ENCODE measurements around the gene SYNC. TPM values are rescaled to one million over a fixed set of nuclear protein-coding genes. Genes with fewer than 3 reads are reported as not detected.
"Not testable (repeated sequence)": the region's sequence is repeated elsewhere in the genome, so short reads cannot be mapped to it uniquely, and the experiment has no call there.

SYNC gene
- total RNA-seq, 1 donor: 141 TPM

DNA sequence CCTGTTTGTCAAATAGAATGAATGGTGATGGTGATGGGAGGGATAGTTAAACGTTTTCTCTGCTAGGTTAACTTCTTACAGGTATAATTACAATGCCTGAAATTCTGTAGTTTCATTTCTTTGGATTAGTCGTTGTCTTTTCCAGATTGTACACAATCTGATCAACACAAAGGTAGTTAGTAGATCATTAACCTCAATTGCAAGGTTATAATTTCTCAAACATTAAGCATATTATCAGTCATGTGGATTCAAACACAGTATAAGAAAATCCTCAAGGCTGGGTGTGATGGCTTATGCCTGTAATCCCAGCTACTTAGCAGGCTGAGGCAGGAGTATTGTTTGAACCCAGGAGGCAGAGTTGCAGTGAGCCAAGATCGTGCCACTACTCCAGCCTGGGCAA is 20.6 kb downstream of the SYNC start:
- DNase-seq (ENCODE audit: low read depth): no peak
- no peak overlapping the region for H3K4me3 ChIP-seq (ENCODE audit: low read depth, low read length)
- TF ChIP-seq, protein P1, sequence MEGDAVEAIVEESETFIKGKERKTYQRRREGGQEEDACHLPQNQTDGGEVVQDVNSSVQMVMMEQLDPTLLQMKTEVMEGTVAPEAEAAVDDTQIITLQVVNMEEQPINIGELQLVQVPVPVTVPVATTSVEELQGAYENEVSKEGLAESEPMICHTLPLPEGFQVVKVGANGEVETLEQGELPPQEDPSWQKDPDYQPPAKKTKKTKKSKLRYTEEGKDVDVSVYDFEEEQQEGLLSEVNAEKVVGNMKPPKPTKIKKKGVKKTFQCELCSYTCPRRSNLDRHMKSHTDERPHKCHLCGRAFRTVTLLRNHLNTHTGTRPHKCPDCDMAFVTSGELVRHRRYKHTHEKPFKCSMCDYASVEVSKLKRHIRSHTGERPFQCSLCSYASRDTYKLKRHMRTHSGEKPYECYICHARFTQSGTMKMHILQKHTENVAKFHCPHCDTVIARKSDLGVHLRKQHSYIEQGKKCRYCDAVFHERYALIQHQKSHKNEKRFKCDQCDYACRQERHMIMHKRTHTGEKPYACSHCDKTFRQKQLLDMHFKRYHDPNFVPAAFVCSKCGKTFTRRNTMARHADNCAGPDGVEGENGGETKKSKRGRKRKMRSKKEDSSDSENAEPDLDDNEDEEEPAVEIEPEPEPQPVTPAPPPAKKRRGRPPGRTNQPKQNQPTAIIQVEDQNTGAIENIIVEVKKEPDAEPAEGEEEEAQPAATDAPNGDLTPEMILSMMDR (IDR thresholded peaks at IDR 0.05; ENCODE audit: insufficient read depth, low read length): no peak

DNA sequence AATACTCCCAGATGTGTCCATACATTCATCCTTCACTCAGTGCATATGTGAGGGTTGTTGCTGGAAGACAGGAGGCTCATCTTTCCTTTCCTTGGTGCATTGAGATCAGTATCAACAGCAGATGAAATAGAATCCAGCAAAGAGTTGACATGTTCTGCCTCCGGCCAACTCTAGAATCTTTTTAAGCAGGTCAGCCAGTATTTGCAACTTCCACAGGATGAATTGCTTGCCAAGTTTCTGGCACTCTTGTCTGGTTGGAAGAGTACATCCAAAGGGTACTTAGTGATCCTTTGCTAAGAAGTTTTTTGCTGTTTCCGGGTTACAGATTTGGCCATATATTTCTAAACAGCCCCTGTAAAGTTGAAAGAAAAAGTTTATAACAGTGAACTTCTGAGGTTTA is 21.1 kb downstream of the SYNC start:
- DNase-seq (ENCODE audit: low read depth): peak; percentile 72
- no peak overlapping the region for H3K4me3 ChIP-seq (ENCODE audit: low read depth, low read length)
- TF ChIP-seq, protein P1 (IDR thresholded peaks at IDR 0.05; ENCODE audit: insufficient read depth, low read length): no peak

DNA sequence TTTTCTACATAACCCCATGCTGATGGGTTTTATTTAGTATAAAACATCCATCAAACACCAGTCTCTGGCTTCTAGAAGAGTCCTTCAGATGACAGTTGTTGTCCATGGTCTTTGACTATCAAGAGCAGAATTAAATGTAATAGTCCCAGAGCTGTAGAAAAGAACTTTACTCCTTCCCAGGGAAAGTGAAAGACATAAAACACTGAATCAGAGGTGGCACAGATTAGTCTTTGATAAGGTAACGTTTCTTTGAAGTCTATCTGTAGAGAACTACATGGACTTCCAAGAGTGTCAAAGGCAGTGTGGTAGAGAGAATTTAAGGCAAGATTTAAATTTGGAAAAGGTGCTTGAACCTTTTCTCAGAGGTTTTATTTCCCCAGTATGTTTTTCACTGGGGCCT is 21.9 kb downstream of the SYNC start:
- DNase-seq (ENCODE audit: low read depth): no peak
- TF ChIP-seq, protein P1 (IDR thresholded peaks at IDR 0.05; ENCODE audit: insufficient read depth, low read length): no peak
- H3K4me3 ChIP-seq (ENCODE audit: low read depth, low read length): no peak overlapping the region

DNA sequence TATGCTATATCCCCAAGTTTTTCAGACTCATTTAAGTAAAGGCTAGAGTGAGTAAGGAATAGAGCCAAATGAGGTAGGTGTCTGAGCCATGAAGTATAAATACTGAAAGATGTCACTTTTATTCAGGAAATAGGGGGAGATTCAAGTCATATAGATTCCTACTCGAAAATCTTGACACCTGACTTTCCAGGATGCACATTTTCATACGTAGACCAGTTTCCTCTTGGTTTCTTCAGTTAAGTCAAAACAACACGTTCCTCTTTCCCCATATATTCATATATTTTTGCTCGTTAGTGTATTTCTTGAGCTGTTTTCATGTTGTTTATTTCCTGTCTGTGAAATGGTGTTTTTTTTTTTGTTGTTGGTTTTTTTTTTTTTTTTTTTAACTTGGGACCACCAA is 22.6 kb downstream of the SYNC start:
- DNase-seq (ENCODE audit: low read depth); H3K4me3 ChIP-seq (ENCODE audit: low read depth, low read length): not testable (repeated sequence)

DNA sequence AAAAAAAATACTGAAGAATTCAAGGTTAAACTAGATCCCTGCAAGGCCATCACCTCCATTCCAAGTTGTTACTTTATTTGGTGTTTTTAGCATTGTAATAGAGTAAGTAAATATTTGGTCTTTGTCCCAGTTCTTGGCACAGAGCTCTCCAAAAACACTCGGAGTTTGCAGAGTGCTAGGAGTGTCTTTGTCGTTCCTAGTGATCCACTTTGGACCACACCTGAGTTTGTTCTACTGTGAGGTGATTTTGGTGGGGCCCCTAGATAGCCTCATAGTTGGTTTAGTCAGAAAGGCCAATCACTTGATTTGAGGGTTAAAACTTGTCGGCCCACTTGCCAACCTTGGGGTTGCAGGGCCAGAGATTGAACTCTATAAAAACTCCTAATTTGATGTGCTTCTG is 25.6 kb downstream of the SYNC start:
- no peak for DNase-seq (ENCODE audit: low read depth)
- no peak overlapping the region for H3K4me3 ChIP-seq (ENCODE audit: low read depth, low read length)
- TF ChIP-seq, protein P1 (IDR thresholded peaks at IDR 0.05; ENCODE audit: insufficient read depth, low read length): no peak

DNA sequence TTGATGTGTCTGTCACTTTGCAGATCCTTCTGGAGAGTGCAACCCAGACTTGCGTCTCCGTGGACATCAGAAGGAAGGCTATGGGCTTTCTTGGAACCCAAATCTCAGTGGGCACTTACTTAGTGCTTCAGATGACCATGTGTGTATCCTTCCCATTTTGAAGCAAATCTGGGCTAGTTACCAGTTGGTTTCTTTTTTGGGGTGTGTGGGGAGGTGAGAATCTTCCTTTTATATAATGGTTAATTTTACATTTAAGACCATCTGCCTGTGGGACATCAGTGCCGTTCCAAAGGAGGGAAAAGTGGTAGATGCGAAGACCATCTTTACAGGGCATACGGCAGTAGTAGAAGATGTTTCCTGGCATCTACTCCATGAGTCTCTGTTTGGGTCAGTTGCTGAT is 33.9 kb downstream of the SYNC start:
- not testable (repeated sequence) for DNase-seq (ENCODE audit: low read depth); H3K4me3 ChIP-seq (ENCODE audit: low read depth, low read length)

DNA sequence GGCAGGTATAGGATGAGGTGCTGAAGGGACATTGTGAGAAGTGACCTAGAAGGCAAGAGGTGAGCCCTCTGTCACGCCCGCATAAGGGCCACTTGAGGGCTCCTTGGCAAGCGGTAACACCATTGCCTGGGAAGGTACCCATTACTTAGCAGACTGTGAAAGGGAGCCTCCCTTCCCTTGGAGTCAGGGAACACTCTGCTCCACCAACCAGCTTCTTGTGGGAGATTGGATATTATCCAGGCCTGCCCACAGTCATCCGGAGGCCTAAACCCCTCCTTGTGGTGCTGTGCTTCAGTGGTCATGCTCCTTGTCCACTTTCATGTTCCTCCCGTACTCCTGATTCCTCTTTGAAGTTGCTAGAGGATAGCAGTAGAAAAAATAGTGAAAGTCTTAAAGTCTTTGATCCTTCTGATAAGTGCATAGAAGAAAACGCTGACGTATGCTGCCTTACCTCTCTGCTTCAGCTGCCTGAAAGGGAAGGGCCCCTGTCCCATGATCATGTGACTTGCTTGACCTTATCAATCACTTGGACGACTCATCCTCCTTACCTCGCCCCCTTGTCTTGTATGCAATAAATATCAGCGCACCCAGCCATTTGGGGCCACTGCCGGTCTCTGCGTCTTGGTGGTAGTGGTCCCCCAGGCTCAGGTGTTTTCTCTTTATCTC is 35.5 kb downstream of the SYNC start:
- H3K4me3 ChIP-seq (ENCODE audit: low read depth, low read length): no peak overlapping the region
- no peak for DNase-seq (ENCODE audit: low read depth)
- TF ChIP-seq, protein P1 (IDR thresholded peaks at IDR 0.05; ENCODE audit: insufficient read depth, low read length): no peak

DNA sequence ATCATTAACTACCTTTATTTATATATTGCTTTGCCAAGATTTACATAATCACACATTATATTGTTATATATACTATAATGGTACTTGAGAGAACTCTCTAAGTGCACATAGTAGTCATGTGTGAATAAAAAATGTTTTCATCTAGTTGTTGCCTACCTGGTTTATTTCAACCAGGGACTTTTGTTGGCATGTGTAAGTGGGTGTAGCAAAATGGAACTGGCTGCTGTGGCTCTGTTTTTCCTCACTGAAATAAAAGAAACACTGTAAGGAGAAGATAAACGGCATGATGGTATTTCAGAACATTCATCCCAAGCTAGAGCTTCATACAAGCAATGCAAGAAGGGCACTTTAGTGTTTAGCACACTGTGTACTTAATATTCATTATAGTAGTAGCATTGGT is 36.7 kb downstream of the SYNC start:
- DNase-seq (ENCODE audit: low read depth): no peak

More for the DNA sequence above, 36.7 kb downstream of the SYNC start:
- TF ChIP-seq, protein P1 (IDR thresholded peaks at IDR 0.05; ENCODE audit: insufficient read depth, low read length): no peak
- no peak overlapping the region for H3K4me3 ChIP-seq (ENCODE audit: low read depth, low read length)

All from fibroblast of the aortic adventitia (primary cell).